Measurements from ENCODE around the gene BCAN. TPM values are rescaled to one million over a fixed set of nuclear protein-coding genes. Genes with fewer than 3 reads are reported as not detected.

BCAN gene
- total RNA-seq, 4 donors from 2014 or later: not detected

DNA sequence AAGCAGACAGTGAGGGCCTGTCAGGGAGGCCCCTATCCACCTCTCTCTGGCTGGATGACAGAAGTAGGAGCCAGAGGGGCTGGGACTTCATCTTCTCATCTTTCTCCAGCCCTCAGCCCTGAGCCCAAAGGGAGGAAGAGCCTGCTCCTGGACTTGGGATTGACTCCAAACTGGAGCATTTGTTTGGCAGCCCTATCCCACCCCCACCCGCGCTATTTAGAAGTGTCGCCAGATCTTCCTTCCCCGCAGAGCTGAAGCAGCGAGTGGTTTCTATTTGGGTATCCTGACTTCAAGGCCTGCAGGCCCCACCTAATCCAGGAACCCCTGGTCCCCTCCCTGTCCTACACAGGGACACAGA is 25.7 kb downstream of the BCAN start:
- TF ChIP-seq, protein P1, sequence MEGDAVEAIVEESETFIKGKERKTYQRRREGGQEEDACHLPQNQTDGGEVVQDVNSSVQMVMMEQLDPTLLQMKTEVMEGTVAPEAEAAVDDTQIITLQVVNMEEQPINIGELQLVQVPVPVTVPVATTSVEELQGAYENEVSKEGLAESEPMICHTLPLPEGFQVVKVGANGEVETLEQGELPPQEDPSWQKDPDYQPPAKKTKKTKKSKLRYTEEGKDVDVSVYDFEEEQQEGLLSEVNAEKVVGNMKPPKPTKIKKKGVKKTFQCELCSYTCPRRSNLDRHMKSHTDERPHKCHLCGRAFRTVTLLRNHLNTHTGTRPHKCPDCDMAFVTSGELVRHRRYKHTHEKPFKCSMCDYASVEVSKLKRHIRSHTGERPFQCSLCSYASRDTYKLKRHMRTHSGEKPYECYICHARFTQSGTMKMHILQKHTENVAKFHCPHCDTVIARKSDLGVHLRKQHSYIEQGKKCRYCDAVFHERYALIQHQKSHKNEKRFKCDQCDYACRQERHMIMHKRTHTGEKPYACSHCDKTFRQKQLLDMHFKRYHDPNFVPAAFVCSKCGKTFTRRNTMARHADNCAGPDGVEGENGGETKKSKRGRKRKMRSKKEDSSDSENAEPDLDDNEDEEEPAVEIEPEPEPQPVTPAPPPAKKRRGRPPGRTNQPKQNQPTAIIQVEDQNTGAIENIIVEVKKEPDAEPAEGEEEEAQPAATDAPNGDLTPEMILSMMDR (IDR thresholded peaks at IDR 0.05): no peak
- ATAC-seq (ENCODE audit: low FRiP score) (no peak), DNase-seq (ENCODE audit: low spot score) (no peak)

DNA sequence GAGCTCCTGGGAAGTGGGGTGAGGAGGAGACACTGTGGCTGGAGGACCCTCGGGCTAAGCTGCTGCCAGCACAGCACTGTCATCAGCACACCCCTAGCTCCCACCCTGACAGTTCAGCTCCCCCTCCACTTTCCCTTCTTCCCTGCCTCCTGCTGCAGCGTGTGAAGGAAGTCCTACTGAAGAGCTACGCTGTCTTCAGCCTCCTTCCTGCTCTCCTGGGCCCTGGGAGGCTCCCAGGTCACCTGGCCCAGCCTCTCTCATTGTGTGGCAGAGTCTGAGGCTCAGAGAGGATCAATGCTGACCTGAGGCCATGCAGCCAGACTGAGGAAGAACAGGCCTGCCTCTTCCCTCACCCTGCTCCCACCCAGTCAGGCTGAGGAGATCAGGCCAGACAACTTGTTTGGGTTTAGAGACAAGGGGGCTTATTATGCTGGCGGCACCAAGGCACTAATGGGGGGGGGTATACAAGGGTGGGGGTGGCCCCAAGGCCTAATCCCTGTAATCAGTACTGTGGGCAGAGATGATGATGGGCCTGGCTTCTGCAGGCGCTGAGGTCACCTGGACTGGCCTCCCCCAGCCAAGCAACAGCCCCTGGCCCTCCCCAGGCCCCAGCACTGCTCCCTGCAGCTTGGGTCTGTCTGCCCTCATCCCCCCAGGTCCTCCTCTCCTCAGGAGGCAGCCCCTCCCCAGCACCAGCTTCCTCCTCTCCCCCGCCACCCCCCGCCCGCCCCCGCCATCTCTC is 26.2 kb downstream of the BCAN start:
- TF ChIP-seq, protein P1 (IDR thresholded peaks at IDR 0.05): no peak
- ATAC-seq (ENCODE audit: low FRiP score) (no peak), DNase-seq (ENCODE audit: low spot score) (no peak)

DNA sequence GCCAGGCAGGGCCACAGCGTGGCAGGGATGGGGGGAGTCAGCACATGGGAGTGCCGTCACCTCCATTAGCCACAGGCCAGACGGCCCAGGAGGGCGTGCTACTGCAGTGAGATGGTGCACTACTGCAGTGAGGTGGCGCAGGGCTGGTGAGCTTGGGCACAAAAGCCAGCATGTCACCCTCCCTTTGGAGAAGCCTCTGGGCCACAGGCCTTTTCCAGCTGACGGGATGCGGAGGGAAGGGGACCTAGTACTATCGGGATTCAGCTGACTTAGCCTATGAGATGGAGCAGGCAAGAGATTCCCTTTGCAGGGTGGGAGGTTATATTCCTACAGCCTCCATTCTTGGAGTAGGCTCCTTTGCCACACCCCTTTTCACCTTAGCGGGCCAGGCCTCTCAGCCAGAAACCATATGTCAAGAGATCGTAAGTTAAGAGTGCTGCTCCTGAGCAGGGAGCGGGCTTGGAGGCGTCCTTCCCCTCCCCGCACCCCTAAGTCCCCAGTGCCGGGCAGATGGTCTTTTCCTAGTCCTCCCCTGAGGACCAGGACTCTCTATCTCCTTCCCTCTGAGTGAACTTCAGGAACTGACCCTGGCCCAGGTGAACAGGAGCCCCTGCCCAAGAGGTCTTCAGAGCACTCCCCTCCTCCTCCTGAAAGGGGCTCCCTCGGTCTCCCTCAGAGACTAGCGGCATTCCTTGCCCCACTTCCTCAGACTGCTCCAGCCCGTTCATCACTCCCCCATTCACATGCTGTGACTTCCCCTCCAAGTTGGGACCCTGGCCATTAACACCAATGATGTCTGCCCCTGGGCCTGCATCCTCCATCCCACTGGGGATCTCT is 27.1 kb downstream of the BCAN start:
- TF ChIP-seq, protein P1 (IDR thresholded peaks at IDR 0.05): no peak
- no peak for DNase-seq (ENCODE audit: low spot score)
- no peak for ATAC-seq (ENCODE audit: low FRiP score)

DNA sequence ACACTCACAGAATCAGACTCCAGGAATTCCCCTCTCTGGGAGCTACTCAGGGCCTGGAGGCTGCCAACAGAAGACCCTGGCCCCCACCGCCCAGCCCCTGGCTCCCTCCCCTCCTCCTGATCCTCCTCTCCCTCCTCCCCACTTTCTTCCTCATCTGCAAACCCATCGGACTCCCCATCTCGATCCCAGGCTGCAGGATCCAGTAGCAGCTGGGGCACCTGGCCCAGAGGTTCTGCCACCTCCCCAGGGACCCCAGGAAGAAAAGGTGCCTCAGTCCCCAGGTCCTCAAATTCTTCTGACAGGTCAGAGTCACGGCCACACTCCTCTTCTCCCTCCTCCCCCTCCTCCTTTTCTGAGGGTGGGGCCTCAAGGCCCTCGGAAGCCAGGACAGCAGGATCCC is 27.9 kb downstream of the BCAN start:
- ATAC-seq (ENCODE audit: low FRiP score): no peak
- TF ChIP-seq, protein P1 (IDR thresholded peaks at IDR 0.05): no peak
- DNase-seq (ENCODE audit: low spot score): no peak

DNA sequence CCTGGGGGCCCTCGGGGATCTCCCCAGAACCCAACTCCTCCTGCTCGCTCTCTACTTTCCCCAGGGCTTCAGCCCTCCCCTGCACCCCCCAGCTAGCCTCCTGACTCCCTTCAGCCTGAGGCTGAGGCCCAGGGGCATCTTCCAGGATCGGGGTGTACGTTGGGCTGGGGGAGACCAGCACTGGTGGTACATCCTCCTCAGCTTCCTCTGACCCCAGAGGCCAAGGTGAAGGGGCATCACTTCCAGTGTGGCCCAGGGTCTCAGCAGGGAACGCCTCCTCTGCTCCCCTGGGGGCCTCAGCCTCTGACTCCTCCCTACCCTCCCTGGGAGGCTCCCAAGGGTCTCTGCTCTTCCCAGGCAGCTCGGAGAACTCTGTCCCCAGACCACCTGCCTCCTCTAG is 28.4 kb downstream of the BCAN start:
- TF ChIP-seq, protein P1 (IDR thresholded peaks at IDR 0.05): no peak
- DNase-seq (ENCODE audit: low spot score): no peak
- no peak for ATAC-seq (ENCODE audit: low FRiP score)

DNA sequence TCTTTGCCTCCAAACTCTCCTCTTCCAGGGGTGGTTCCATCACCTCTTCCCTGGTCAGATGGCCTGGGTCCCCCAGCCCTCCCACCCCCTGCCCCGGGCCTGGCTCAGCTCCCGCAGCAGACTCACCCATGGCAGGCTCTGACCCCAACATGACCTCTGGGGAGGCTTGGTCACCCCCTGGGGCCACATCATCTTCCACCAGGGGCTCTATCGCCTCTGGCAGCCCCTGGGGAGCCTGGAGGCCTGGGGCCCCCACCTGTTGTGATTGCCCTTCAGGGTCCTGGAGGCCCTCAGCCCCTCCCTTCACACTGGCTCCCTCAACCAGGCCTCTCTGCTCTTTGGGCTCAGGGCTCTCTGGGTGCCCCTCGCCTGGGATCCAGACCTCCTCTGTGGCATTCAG is 28.9 kb downstream of the BCAN start:
- TF ChIP-seq, protein P1 (IDR thresholded peaks at IDR 0.05): no peak
- DNase-seq (ENCODE audit: low spot score): no peak
- no peak for ATAC-seq (ENCODE audit: low FRiP score)
